ENCODE data around the gene MAPK8IP3.
A peak's percentile ranks its signal among the peaks of the same experiment; 100 is the strongest.

MAPK8IP3 gene

DNA sequence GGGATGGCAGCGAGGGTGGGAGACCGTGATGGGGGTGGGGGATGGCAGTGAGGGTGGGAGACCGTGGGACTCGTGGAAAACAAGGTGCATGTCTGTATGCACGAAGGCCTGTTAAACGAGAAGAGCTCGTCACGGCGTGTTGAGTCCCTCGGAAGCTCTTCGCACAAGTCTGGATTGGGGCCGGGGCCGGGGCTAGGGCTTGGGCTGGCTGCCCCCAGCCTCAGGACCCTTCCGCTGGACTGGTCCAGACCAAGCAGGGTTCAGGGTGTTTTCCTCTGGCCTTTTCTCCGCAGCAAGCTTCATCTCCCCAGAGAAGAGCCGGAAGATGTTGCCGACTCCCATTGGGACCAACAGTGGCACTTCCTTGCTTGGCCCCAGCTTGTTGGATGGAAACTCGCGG lies 35.6 kb upstream of the MAPK8IP3 start:
- H3K4ac ChIP-seq (ENCODE audit: low read depth, low read length): no peak overlapping the region
- H3K14ac ChIP-seq (ENCODE audit: low read length): no peak overlapping the region
- H3K9ac ChIP-seq (ENCODE audit: low read length): no peak overlapping the region
- H2BK120ac ChIP-seq (ENCODE audit: insufficient read depth, low read length, poor library complexity): no peak overlapping the region
- H3K4me3 ChIP-seq (ENCODE audit: low read depth, low read length): no peak overlapping the region
- peaks cover 6% of the 10 kb centered on the region for H3K9me3 ChIP-seq (ENCODE audit: insufficient read depth, low read depth, low read length)
- H3K4me2 ChIP-seq (ENCODE audit: low read length): no peak overlapping the region
- no peak overlapping the region for H2AK5ac ChIP-seq (ENCODE audit: low read length)
- no peak overlapping the region for H4K91ac ChIP-seq (ENCODE audit: low read depth, low read length)
- WGBS (ENCODE audit: extremely low coverage, insufficient coverage, insufficient read length): no CpG with 5 or more reads among the region's 19 CpGs
- peaks cover 12 to 13% of the 10 kb centered on the region in 2 experiments for H3K4me1 ChIP-seq (ENCODE audit: control insufficient read depth in 1 of 2, insufficient read depth in 2 of 2, low read length in 2 of 2)
- H3K27ac ChIP-seq (ENCODE audit: low read depth, low read length): no peak overlapping the region
- H3K79me2 ChIP-seq (ENCODE audit: control insufficient read depth, insufficient read depth, low read length, poor library complexity): no peaks in the 10 kb centered on the region
- H3K79me1 ChIP-seq (ENCODE audit: low read length): peaks cover 3% of the 10 kb centered on the region
- H4K8ac ChIP-seq (ENCODE audit: low read depth, low read length): no peak overlapping the region
- no peak overlapping the region for H4K12ac ChIP-seq (ENCODE audit: low read depth, low read length)
- no peak overlapping the region for H2BK12ac ChIP-seq (ENCODE audit: low read length)
- no peak overlapping the region for H3K18ac ChIP-seq (ENCODE audit: low read length)
- H3K27me3 ChIP-seq (ENCODE audit: insufficient read depth, low read length): no peaks in the 10 kb centered on the region
- DNase-seq: no peak
- no peak overlapping the region for H2BK5ac ChIP-seq (ENCODE audit: low read depth, low read length, poor library complexity)
- H3K36me3 ChIP-seq (ENCODE audit: control insufficient read depth in 1 of 2, insufficient read depth in 2 of 2, low read length in 2 of 2): peaks cover 84 to 91% of the 10 kb centered on the region in 2 experiments
- no peak overlapping the region for H3K23ac ChIP-seq (ENCODE audit: low read length)
- no peak overlapping the region for H2AFZ ChIP-seq (ENCODE audit: insufficient read depth, low read length, poor library complexity)

DNA sequence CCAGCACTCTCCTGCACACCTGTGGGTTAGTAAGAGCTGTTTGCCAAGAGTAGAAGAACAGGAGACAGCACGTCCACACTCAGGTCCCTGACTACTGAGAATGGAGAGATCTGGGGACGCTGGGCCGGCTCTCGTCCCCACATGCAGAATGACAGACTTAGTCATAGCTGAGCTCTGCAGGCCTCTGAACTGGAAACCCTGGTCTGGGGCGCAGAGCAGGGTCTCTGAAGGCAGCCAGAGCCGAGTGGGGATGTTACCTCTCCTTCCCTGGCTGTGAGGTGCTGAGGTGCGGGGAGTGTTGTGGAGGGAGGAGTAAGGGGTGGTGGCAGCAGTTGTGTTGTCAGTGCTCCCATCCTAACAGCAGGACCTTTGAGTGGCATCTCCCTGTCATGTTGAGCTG lies 35.1 kb upstream of the MAPK8IP3 start:
- H3K4ac ChIP-seq (ENCODE audit: low read depth, low read length): no peak overlapping the region
- H3K18ac ChIP-seq (ENCODE audit: low read length): no peak overlapping the region
- no peak overlapping the region for H2BK120ac ChIP-seq (ENCODE audit: insufficient read depth, low read length, poor library complexity)
- no peak overlapping the region for H2BK5ac ChIP-seq (ENCODE audit: low read depth, low read length, poor library complexity)
- H3K79me2 ChIP-seq (ENCODE audit: control insufficient read depth, insufficient read depth, low read length, poor library complexity): no peaks in the 10 kb centered on the region
- H4K12ac ChIP-seq (ENCODE audit: low read depth, low read length): no peak overlapping the region
- no peak overlapping the region for H2BK12ac ChIP-seq (ENCODE audit: low read length)
- DNase-seq: no peak
- H3K27me3 ChIP-seq (ENCODE audit: insufficient read depth, low read length): no peaks in the 10 kb centered on the region
- H3K14ac ChIP-seq (ENCODE audit: low read length): no peak overlapping the region
- H3K4me2 ChIP-seq (ENCODE audit: low read length): no peak overlapping the region
- H2AK5ac ChIP-seq (ENCODE audit: low read length): no peak overlapping the region
- H3K4me1 ChIP-seq (ENCODE audit: control insufficient read depth in 1 of 2, insufficient read depth in 2 of 2, low read length in 2 of 2): peaks cover 14 to 15% of the 10 kb centered on the region in 2 experiments
- H3K23ac ChIP-seq (ENCODE audit: low read length): no peak overlapping the region
- no peak overlapping the region for H2AFZ ChIP-seq (ENCODE audit: insufficient read depth, low read length, poor library complexity)
- peaks cover 6% of the 10 kb centered on the region for H3K9me3 ChIP-seq (ENCODE audit: insufficient read depth, low read depth, low read length)
- WGBS (ENCODE audit: extremely low coverage, insufficient coverage, insufficient read length): no CpG with 5 or more reads among the region's 7 CpGs
- peaks cover 5% of the 10 kb centered on the region for H3K79me1 ChIP-seq (ENCODE audit: low read length)
- no peak overlapping the region for H3K4me3 ChIP-seq (ENCODE audit: low read depth, low read length)
- no peak overlapping the region for H4K8ac ChIP-seq (ENCODE audit: low read depth, low read length)
- no peak overlapping the region for H4K91ac ChIP-seq (ENCODE audit: low read depth, low read length)
- H3K27ac ChIP-seq (ENCODE audit: low read depth, low read length): no peak overlapping the region
- H3K36me3 ChIP-seq (ENCODE audit: control insufficient read depth in 1 of 2, insufficient read depth in 2 of 2, low read length in 2 of 2): peaks cover 81 to 89% of the 10 kb centered on the region in 2 experiments
- H3K9ac ChIP-seq (ENCODE audit: low read length): no peak overlapping the region

- no peak overlapping the region for H4K8ac ChIP-seq (ENCODE audit: low read depth, low read length)
- H2BK120ac ChIP-seq (ENCODE audit: insufficient read depth, low read length, poor library complexity): no peak overlapping the region
- peaks cover 57 to 65% of the 10 kb centered on the region in 2 experiments for H3K36me3 ChIP-seq (ENCODE audit: control insufficient read depth in 1 of 2, insufficient read depth in 2 of 2, low read length in 2 of 2)
- peak overlapping the region; percentile 10 for H3K4me3 ChIP-seq (ENCODE audit: low read depth, low read length)
- H3K4me1 ChIP-seq (ENCODE audit: control insufficient read depth in 1 of 2, insufficient read depth in 2 of 2, low read length in 2 of 2): peaks cover 14 to 15% of the 10 kb centered on the region in 2 experiments
- H2BK5ac ChIP-seq (ENCODE audit: low read depth, low read length, poor library complexity): no peak overlapping the region
- no peak overlapping the region for H3K4me2 ChIP-seq (ENCODE audit: low read length)
- H3K18ac ChIP-seq (ENCODE audit: low read length): no peak overlapping the region
- no peak overlapping the region for H3K4ac ChIP-seq (ENCODE audit: low read depth, low read length)
- H3K14ac ChIP-seq (ENCODE audit: low read length): no peak overlapping the region
- no peak overlapping the region for H3K9ac ChIP-seq (ENCODE audit: low read length)
- no peak for DNase-seq
- peaks cover 5% of the 10 kb centered on the region for H3K9me3 ChIP-seq (ENCODE audit: insufficient read depth, low read depth, low read length)
- H2BK12ac ChIP-seq (ENCODE audit: low read length): no peak overlapping the region
- peaks cover 3% of the 10 kb centered on the region for H3K79me2 ChIP-seq (ENCODE audit: control insufficient read depth, insufficient read depth, low read length, poor library complexity)
- no peak overlapping the region for H3K27ac ChIP-seq (ENCODE audit: low read depth, low read length)
- no peak overlapping the region for H2AK5ac ChIP-seq (ENCODE audit: low read length)
- no peak overlapping the region for H2AFZ ChIP-seq (ENCODE audit: insufficient read depth, low read length, poor library complexity)
- H3K27me3 ChIP-seq (ENCODE audit: insufficient read depth, low read length): no peaks in the 10 kb centered on the region
- no CpG with 5 or more reads among the region's 26 CpGs for WGBS (ENCODE audit: extremely low coverage, insufficient coverage, insufficient read length)
- no peak overlapping the region for H4K12ac ChIP-seq (ENCODE audit: low read depth, low read length)
- H3K79me1 ChIP-seq (ENCODE audit: low read length): peaks cover 9% of the 10 kb centered on the region
- no peak overlapping the region for H4K91ac ChIP-seq (ENCODE audit: low read depth, low read length)
- no peak overlapping the region for H3K23ac ChIP-seq (ENCODE audit: low read length)
These were observed 32.4 kb upstream of the MAPK8IP3 start for GRCh38 chr16:1673424-1674151.

DNA sequence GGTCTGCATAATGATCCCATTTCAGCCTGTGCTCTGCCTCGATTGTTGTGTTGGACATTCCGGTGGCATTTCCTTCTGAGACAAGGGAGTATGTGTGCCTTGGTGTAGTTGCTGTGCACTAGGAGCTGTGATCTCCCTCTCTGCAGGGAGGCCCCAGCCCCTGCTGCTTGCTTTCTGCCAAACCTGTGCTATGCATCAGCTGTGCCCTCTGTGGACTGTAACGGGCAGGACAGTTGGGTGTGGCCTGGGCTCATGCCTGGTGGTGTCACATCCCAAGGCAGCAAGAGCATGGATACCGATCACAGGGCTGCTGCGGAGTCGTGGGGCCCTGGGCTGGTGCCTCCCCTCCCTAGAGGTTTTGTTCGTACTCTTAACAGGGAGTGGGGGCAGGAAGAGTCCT lies 31.7 kb upstream of the MAPK8IP3 start:
- no peak overlapping the region for H3K4me2 ChIP-seq (ENCODE audit: low read length)
- no peak overlapping the region for H3K27ac ChIP-seq (ENCODE audit: low read depth, low read length)
- H3K79me2 ChIP-seq (ENCODE audit: control insufficient read depth, insufficient read depth, low read length, poor library complexity): peaks cover 9% of the 10 kb centered on the region
- H2BK12ac ChIP-seq (ENCODE audit: low read length): no peak overlapping the region
- no peak overlapping the region for H2BK120ac ChIP-seq (ENCODE audit: insufficient read depth, low read length, poor library complexity)
- peaks cover 13% of the 10 kb centered on the region for H3K79me1 ChIP-seq (ENCODE audit: low read length)
- no peak overlapping the region for H3K9ac ChIP-seq (ENCODE audit: low read length)
- H2AK5ac ChIP-seq (ENCODE audit: low read length): peak overlapping the region; percentile 27
- H3K14ac ChIP-seq (ENCODE audit: low read length): no peak overlapping the region
- DNase-seq: no peak
- no peak overlapping the region for H4K12ac ChIP-seq (ENCODE audit: low read depth, low read length)
- WGBS (ENCODE audit: extremely low coverage, insufficient coverage, insufficient read length): no CpG with 5 or more reads among the region's 7 CpGs
- no peak overlapping the region for H3K4ac ChIP-seq (ENCODE audit: low read depth, low read length)
- peak overlapping the region; percentile 20 for H3K18ac ChIP-seq (ENCODE audit: low read length)
- peaks cover 14 to 16% of the 10 kb centered on the region in 2 experiments for H3K4me1 ChIP-seq (ENCODE audit: control insufficient read depth in 1 of 2, insufficient read depth in 2 of 2, low read length in 2 of 2)
- H2BK5ac ChIP-seq (ENCODE audit: low read depth, low read length, poor library complexity): no peak overlapping the region
- H3K27me3 ChIP-seq (ENCODE audit: insufficient read depth, low read length): no peaks in the 10 kb centered on the region
- no peak overlapping the region for H4K8ac ChIP-seq (ENCODE audit: low read depth, low read length)
- no peak overlapping the region for H3K4me3 ChIP-seq (ENCODE audit: low read depth, low read length)
- peaks cover 5% of the 10 kb centered on the region for H3K9me3 ChIP-seq (ENCODE audit: insufficient read depth, low read depth, low read length)
- peaks cover 51 to 58% of the 10 kb centered on the region in 2 experiments for H3K36me3 ChIP-seq (ENCODE audit: control insufficient read depth in 1 of 2, insufficient read depth in 2 of 2, low read length in 2 of 2)
- H3K23ac ChIP-seq (ENCODE audit: low read length): no peak overlapping the region
- no peak overlapping the region for H2AFZ ChIP-seq (ENCODE audit: insufficient read depth, low read length, poor library complexity)
- H4K91ac ChIP-seq (ENCODE audit: low read depth, low read length): no peak overlapping the region

Measured in trophoblast cell (in vitro differentiated cells and primary cell).